NOMO-1 (cell line): ENCODE results near the gene LUZP4.
"Not testable (repeated sequence)": the region's sequence is repeated elsewhere in the genome, so short reads cannot be mapped to it uniquely, and the experiment has no call there.

ENCODE experiments used
- DNase-seq, 2 experiments: peaks; one replicate each; lab custom pipeline; 2025; ENCODE audit not compliant: unreplicated experiment in 2 of 2; lab: John Stamatoyannopoulos, UW

The LUZP4 gene

GRCh38 chrX:115333446-115333845 is 43.9 kb downstream of the LUZP4 start:
- no peak for DNase-seq

- no peak for DNase-seq
These were observed 48.1 kb downstream of the LUZP4 start for GRCh38 chrX:115337491-115338144.

- no peak for DNase-seq
These were observed 50.0 kb downstream of the LUZP4 start for GRCh38 chrX:115339441-115340025.

- no peak for DNase-seq
These were observed 51.9 kb downstream of the LUZP4 start for GRCh38 chrX:115341421-115341820.

- no peak for DNase-seq
These were observed 55.5 kb downstream of the LUZP4 start for GRCh38 chrX:115344885-115345614.

GRCh38 chrX:115345615-115346014 is 56.1 kb downstream of the LUZP4 start:
- no peak for DNase-seq

GRCh38 chrX:115346738-115347137 is 57.2 kb downstream of the LUZP4 start:
- DNase-seq, result not testable (repeated sequence)

- DNase-seq, result no peak
These were observed 59.1 kb downstream of the LUZP4 start for GRCh38 chrX:115348446-115349225.

- DNase-seq, result no peak
These were observed 61.3 kb downstream of the LUZP4 start for GRCh38 chrX:115350711-115351381.

GRCh38 chrX:115356369-115356768 is 66.9 kb downstream of the LUZP4 start:
- no peak for DNase-seq
